GM18520 (cell line): ENCODE results near the gene DMD.
A peak's percentile ranks its signal among the peaks of the same experiment; 100 is the strongest.

Experiments
- ATAC-seq: cut with Tn5 transposase; IDR thresholded peaks from one replicate; pipeline ENCODE4 v1.9.1; 2021; ENCODE audit not compliant: unreplicated experiment

DMD gene

DNA sequence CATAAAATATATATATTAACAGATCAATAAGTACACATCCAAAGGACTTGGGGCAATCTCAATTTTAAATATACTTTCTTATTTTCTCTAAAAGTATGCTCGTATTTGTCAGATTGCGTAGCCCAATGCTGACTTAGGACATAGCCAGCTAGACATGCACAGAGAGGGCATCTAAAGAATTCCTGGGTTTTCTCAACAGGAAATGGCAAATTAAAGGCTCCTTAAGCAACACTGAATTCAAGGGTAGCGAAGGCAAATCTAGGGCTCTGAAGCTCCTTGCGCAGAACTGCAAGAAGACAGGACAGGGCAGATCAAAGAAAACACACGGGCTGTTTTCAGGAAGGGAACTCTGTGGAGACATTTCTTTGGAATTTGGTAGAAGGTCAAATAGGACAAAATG lies 2044.9 kb downstream of the DMD start:
- ATAC-seq, result no peak

DNA sequence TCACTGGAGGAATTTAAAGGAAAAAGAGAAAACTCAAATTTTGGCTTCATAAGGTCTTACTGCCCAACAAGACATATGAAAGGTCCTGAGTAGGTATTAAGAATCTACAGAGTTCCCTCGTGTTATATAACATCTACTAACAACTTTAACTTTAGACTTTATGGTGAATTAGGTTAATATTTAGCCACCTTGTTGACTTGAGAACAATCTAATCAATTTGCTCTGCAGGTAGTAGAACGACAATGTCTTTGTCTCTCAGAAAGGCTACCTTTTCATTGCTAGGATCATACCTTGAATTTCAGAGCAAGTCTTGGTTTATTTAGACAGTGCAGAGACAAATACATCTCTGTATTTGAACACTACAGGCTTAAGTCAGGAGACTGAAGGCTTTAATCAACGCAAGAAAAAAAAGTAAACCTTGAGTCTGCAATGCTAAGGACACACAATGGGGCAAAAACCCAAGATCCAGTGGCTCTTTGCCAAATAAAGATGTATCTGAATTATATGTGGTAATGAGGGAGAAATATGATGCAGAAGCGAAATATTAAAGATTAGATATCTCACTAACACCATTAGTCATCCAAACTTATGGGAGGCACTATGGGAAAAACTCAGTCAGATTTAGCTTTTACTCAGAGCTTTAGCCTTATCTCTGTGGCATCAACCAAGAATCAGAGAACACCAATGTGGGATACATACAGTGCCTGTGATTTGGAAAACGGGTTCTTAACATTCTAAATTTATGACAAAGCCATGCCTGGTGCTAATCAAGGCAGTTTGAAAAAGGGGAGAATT lies 2045.9 kb downstream of the DMD start:
- no peak for ATAC-seq

DNA sequence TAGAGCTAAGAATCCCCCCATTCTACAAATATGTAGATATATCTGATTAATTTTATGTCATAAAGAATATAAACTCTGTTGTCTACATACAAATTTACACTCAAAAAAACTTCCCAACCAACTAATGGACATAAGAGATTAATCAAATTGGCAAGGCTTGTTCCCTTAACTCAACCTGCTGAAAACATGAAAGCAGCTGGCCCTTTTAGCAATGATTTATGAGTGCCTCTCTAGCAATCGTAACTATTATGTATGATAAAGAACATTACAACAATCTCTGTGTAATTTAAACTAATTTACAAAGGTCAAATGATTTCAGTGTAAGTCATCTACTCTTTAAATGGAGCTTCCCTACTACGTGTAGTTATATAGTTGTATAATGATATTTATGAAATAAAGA lies 2056.4 kb downstream of the DMD start:
- ATAC-seq, result no peak

DNA sequence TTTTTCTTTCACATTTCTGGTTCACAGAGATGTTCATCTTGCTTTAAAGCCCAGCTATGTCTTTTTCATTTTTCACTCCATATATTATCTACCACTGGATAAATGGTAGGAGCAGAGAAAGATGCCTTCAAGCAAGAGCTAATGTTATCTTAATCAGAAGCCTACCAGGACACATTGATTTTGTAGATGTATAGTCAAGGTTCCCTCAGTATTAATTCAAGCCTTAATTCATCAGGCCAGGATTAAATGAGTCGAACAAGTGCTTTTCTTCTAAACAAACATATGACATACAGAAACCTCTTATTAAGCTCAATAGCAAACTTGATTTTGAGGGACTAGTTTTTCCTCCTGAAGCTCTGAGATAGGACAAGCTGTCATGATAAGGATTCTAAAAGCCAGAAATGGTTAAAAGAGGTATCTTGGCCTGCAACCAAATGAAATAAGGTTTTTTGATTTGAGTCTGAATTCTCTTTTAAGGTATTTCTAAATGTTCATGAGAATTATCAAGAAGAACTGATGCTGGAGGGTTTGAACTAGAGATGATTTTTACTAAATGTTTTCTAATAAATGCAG lies 2057.8 kb downstream of the DMD start:
- no peak for ATAC-seq

DNA sequence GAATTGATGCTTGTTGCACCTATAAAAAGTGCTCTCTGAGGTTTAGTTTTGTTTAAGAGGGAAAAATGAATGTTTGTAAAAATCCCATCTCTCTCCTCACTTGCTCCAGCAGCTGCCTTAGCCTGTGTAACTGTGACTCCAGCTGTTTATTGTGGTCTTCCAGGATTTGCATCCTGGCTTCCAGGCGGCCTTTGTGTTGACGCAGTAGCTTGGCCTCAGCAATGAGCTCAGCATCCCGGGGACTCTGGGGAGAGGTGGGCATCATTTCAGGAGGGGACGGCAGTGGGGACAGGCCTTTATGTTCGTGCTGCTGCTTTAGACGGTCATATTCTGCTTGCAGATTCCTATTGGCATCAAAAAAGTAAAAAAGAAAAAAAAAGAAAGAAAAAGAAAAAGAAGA lies 2064.2 kb downstream of the DMD start:
- no peak for ATAC-seq

DNA sequence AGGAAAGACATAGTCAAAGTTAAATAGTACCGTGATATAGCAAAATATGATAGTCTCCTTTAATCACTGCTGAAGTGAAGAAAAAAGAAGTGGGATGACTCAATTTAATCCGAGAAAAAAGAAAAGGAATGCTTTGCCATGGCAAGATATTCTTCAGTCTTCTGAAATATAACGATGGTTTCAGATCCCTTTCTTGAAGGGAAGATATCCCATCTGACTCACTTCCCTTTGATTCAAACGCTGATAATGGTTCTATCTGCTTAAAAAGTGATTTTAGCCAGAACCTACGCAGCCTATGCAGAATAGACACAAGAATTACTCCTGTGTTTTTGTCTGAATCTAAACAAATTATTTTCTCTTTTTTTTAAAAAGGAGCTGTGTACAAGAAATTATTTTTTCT lies 2071.4 kb downstream of the DMD start:
- no peak for ATAC-seq

DNA sequence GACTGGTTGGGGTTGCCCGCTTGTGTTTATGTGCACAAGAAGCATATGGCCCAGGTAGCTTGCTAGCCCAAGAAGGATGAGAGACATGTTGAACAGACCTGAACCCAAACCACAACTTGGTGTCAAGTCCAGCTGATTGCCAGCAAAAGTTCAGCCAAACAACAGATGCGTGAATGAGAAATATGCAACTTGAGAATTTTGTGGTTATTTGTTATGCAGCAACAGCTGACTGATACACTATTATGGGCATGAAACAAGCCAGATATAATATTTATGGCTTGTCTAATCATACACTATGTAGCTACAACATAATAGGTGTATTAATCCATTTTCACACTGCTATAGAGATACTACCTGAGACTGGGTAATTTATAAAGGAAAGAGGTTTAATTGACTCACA lies 2073.2 kb downstream of the DMD start:
- ATAC-seq, result no peak

DNA sequence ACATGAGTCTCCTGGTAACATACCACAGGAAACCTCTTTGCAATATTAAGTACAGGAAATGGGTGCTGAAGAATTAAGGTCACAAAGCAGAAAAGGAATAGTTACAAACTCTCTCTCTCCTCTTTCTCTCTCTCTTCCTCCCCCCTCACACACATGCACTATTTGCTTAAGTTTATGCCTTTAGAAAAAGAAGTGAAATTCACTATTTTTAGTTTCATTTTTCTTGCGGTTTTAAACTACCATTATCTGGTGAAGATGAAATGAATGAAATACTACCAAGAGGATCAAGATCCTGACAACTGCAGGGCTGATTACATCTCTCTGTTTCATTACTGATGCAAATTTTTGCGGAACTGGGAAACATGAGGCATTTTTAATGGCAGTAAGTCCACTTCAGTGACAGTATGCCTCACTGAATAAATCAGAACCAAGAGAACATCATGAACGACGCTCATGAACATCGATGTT lies 2075.2 kb downstream of the DMD start:
- ATAC-seq, result peak; percentile 95

DNA sequence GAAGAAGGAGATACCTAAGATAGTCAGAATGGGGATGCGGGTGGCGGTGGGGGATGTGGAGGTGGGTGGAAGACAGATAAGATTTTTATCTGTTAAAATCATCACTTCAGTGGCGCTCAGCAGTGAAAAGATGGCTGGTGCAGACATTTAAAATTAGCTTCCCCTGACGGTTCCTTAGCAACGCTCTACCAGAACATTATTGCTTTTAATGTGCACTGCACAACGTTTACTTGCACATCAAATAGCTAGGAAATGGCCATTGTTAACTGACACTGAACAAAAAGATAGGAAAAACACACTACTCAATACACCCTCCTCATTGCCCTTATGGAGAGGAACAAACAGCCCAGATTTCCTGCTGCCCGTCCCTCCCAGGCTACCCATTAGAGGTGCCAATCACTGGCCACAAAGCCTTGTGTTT lies 2078.5 kb downstream of the DMD start:
- ATAC-seq, result no peak

DNA sequence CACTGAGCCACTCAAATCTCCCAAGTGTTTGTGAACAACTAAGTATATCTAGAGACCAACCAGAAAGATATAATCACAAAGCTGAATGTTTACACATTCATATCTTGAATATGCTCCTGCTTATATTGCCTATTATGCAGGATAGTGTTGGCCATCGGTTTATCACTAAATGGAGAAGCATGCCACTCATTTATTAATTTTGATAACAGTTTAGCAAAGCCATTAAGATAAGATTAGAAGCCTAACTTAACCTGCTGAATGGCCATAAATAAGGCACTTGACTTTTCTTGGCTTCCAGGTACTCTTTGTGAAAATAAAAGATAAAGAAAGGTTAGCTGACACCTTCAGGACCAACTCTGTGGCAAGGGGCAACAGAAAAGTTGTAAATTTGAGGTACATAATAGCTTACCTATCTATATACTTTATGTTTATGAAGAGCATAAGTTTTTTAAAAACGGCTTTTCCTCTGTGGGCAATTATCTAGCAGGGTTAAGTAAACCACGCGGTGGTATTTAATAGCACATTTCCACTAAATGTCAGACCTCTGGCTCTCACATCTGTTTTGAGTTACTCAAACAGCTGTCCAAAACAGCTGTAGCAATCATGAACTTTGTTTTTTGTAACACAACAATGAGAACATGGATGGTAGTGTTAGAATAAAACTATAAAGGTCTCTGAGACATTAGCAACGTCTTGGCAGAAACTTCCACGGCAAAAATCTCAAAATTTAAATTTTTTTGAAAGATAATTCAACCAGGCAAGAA lies 2080.7 kb downstream of the DMD start:
- no peak for ATAC-seq

DNA sequence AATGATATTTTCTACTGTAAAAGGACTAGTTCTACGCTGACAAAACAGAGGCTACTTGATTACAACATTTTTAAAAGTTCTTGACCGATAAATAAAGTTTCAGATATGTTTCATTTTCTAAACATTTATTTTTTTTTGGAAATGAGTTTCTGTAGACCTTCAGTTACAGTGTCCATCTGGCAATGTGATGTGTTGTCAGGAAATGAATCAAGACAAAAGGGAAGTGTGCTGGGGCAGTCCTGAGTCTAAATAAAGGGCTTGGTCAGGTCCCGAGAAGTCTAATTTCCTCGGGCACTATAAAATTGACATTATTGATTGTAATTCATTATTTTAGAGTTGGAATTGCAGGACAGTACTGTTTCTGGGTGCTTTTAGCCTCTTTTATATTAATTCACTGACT lies 2082.5 kb downstream of the DMD start:
- no peak for ATAC-seq

DNA sequence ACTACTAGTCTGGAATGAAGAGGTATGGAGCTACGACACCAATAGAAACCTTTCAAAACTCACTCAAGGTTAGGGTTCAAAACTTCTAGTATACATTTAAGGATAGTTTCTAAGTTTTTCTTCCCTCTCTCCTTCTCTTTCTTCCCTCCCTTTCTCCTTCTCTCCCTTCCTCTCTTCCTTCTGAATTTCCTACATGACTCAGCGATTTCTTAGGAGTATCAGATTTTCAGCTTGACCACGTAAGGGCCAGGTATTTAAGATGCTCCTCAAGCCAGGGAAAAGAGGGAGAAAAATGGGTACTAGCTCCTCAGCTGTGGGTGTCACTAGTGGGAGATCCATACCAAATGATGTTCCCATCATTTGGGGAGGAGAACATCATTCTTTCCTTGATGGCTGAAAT lies 2083.6 kb downstream of the DMD start:
- ATAC-seq, result no peak

DNA sequence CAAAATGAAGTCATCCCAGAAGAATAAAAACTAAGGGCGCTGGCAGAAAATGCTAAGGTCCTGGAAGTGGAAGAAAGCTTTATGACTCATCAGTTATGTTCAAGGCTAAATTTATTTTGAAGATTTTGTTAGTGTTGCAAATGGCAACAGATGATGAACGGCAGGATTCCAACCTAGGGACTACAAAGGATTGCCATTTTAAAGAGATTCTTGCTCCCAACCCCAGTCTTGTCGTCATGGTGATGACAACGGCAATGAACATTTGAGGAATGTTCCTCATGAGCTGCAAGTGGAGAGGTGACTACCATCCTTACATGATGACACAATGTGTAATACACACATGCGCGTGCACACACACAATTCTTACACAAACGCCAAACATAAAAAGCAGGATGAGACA lies 2085.1 kb downstream of the DMD start:
- ATAC-seq, result no peak

DNA sequence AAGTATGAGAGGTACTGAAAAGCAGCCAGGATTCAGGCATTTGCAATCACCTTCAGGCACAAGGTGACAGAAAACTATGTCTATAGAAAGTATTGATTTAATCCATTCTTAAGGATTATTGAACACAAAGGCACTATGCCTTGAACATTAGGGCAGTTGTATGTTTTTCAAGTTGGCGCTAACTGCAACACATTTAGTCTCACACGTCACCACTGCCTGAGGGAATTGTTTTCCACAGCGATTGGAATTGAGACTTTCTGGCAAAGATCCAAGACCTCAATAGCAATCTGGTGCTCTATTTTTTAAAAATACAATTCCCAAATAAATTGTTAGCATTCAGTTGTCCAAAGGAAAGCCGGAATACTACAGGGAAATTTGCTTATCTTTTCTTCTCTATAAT lies 2086.8 kb downstream of the DMD start:
- no peak for ATAC-seq

DNA sequence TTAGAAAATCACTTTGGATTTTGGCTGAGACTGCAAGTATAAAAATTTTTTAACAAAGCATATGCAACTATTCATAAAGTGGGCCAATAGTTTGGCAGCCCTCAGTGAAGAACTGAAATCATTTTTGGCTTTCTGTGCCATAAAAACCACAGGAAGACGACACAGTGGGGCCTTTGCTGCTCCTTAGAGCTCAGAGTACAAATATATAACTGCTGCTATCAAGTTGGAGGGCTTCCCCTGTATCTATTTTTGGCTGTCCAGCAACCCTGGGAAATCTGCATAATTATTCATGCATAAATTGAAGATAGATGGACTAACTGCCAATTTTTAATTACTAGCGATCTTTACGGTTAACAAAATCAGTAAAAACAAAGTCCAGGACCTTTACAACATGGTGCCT lies 2088.0 kb downstream of the DMD start:
- no peak for ATAC-seq

DNA sequence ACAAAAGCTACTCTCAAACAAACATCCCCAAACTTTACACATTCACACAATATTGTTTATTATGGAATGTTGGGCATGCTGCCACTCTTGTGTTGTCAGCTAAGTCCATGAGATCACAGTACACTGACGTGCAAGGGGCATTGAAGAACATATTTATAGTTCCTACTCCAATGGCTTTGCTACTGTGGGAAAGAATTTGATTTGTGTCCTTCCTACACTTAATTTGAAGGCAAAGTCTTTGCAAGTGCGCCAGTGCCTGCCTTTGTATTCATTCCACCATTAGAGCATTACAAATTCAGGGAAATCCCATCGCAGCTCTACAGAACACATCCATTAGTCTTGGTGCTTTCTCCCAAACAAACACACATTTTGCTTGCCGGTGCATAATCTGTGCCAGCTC lies 2094.1 kb downstream of the DMD start:
- no peak for ATAC-seq

DNA sequence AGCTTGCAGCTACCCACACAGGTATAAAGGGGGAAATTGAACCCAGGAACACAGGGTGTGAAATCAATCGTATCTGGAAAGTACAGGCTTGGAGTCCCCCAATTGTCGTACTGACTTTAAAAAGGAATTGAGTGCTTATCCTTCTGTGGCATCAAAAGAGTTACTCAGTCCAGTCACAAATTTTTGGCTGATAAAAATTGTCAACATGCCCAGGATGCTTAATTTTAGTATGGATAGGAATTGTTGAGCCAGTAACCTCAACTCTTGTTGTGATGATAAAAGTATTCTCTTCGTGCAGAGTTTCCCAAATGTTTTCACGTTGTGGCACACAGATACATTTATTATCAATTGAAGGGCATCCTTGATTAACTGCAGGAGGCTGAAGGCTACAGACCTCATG lies 2096.0 kb downstream of the DMD start:
- ATAC-seq, result no peak

DNA sequence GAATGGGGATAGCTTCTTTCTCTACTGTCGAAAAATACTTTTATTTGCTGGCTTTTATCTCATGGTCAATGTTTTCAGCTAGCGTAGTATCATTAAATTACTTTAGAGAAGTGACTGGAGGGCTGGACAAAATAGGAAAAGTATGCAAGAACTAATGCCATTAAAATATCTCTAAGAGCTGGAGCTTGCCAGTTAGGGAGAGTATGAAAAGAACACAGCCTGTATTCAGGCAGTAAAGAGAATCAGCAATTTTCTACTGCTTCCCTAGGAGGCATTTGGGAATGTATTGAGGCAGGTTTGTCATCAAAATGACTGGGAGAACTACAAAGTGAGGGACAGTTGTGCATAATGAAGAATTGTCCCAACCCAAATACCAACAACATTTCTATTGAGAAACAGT lies 2096.5 kb downstream of the DMD start:
- no peak for ATAC-seq

DNA sequence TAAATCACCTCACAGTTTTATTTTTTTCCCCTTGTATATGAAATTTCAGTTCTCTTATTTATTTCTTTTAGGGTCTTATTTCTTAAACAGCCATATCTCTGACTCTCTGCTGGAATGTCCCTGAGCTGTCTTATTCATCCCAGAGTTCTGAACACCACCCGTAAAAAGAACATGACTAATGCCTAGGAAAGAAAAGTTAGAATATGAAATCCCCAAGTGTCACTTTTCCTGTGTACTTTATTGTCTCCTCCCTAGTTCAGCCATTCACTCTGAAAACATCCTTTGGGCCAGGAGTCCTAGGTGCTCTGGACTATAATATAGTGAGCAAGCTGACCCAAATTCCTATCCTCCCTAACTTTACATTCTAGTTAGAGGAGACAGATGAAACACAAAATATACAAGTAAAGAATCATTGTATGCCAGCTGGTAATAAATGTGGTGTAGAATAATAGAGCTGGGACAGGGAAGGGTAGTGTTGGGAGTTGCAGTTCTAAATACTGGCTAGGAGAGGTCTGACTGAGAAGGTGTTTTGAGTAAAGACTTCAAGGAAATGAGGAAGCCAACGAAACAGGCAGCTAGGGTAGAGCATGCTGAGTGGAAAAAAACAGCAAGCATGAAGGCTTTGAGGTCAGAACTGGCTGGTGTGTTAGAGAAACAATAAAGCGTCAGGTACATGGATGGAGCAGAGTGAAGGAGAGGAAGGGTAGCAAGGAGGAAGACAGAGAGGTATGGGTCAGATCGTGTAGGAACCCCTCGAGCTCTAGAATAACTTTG lies 2098.9 kb downstream of the DMD start:
- ATAC-seq, result no peak

DNA sequence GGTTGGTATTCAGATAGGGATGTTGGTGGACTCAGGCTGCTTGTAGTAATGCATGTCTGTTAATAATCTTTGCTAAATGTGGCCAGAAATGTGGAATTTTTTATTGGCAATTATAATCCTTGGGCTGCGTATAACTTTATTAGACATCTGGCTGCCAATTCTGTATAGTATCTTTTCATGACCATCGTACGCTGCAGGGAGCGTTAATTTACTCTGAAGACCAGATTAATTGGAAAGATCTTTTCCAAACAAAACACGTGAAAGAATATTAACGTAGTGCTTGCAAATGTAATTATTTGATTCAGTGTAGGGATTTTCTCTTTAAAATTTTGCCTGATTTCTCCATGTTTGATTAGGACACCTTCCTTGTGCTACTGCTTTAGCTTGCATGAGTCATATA lies 2100.7 kb downstream of the DMD start:
- ATAC-seq, result no peak

DNA sequence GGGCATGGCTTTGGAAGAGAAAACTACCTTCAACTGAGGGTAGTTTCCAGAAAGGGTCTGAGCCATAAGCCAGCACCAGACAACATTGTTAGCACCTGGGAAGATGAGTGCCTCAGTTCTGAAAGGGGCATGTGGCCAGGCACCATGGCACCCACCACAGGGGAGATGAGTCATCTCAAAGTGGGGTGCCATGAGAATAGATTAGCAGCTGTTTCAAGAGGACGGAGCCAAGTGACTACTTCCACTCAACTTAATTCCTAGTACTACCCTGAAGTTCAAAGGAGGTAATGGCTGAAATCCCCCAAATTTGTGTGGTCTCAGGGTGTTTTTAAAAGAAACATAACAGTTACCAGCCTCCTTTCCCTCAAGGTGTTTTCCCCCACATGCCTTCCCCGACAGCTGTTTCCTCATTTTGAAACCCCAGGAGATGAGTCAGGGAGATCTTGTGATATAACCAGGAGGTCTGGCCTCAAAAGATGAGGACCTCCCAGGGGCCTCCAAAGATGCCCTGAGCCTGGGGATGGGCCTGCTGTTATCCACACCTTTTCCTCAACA lies 2111.7 kb downstream of the DMD start:
- peak; percentile 87 for ATAC-seq
